GM12878 (cell line): Measurements from ENCODE around the gene NPIPB8. TPM values are rescaled to one million over a fixed set of nuclear protein-coding genes. Genes with fewer than 3 reads are reported as not detected.

Experiments used
- ATAC-seq: fragments of 200-7000 bp; cut with Tn5 transposase; 3 replicates; pipeline ENCODE4 v1.9.1; 2020; ENCODE audit warnings: mild to moderate bottlenecking, moderate library complexity
- BruUV-seq: library from RNA; stranded (reverse); fragments of 400-500 nt; replicated peaks from 2 replicates; lab custom pipeline; 2021; lab: Mats Ljungman, UMichigan
- CTCF ChIA-PET: fragments of 300-600 bp; sonication (Branson Sonifier 250); formaldehyde crosslinking; extraction: SDS; loops from one replicate; lab custom pipeline; 2021; ENCODE audit warnings: inconsistent platforms; lab: Yijun Ruan, JAX
- POLR2A ChIA-PET: fragments of 350-600 bp; formaldehyde crosslinking; extraction: SDS; loops from one replicate; lab custom pipeline; 2021; ENCODE audit warnings: inconsistent platforms; lab: Charles Lee
- RAD21 ChIA-PET: fragments of 300-600 bp; sonication (Branson Sonifier 250); formaldehyde crosslinking; loops from one replicate; lab custom pipeline; 2023; ENCODE audit warnings: antibody characterized with exemption; ENCODE audit not compliant: unreplicated experiment; lab: Charles Lee
- SMC1A ChIA-PET: fragments of 300-600 bp; sonication (Branson Sonifier 250); formaldehyde crosslinking; loops from one replicate; lab custom pipeline; 2023; ENCODE audit not compliant: unreplicated experiment, uncharacterized antibody; lab: Charles Lee
- DNase-seq: peaks from one replicate; pipeline ENCODE4 v3.0.0-alpha.2; 2011; ENCODE audit warnings: low read depth, low spot score
- FAIRE-seq: peaks from 3 replicates; lab custom pipeline; 2011; peaks lifted over from hg19 to GRCh38; lab: Jason Lieb, UNC
- H2AFZ ChIP-seq: 2 replicates; pipeline ENCODE4 v1.6.0; 2011; ENCODE audit warnings: low read depth, low read length, control low read depth; ENCODE audit not compliant: control insufficient read depth
- H3K27ac ChIP-seq: 2 replicates; pipeline ENCODE4 v1.5.1; 2011; ENCODE audit warnings: control low read depth; ENCODE audit not compliant: control insufficient read depth, insufficient read depth
- H3K27me3 ChIP-seq, 2 experiments: replicated peaks in 1 of 2; 2 replicates each; pipeline versions ENCODE4 v1.6.0 to v1.6.1; 2011; ENCODE audit warnings: low read length in 1 of 2; ENCODE audit not compliant: control insufficient read depth in 2 of 2, insufficient read depth in 2 of 2
- H3K36me3 ChIP-seq, 2 experiments: 2 replicates each; pipeline ENCODE4 v1.5.1; 2011; ENCODE audit warnings: low read length in 1 of 2; ENCODE audit not compliant: control insufficient read depth in 2 of 2, insufficient read depth in 2 of 2
- H3K4me1 ChIP-seq: 2 replicates; pipeline ENCODE4 v1.6.1; 2011; ENCODE audit warnings: mild to moderate bottlenecking, low read length, moderate library complexity, mixed read lengths; ENCODE audit not compliant: control insufficient read depth, insufficient read depth
- H3K4me2 ChIP-seq: 2 replicates; pipeline ENCODE4 v1.6.0; 2011; ENCODE audit warnings: control low read depth; ENCODE audit not compliant: control insufficient read depth, insufficient read depth
- H3K4me3 ChIP-seq: fragments of 200-600 bp; sonication (generic); 2 replicates; pipeline ENCODE4 v1.5.1; 2016
- H3K79me2 ChIP-seq: 2 replicates; pipeline ENCODE4 v1.6.0; 2011; ENCODE audit warnings: low read length; ENCODE audit not compliant: control insufficient read depth, insufficient read depth
- H3K9ac ChIP-seq: 2 replicates; pipeline ENCODE4 v1.8.0; 2011; ENCODE audit warnings: low read length, control low read depth, mixed read lengths; ENCODE audit not compliant: control insufficient read depth, insufficient read depth
- H3K9me3 ChIP-seq: replicated peaks from 3 replicates; pipeline ENCODE4 v1.5.1; 2011; ENCODE audit warnings: mild to moderate bottlenecking, low read length; ENCODE audit not compliant: control insufficient read depth, insufficient read depth
- H4K20me1 ChIP-seq: 2 replicates; pipeline ENCODE4 v1.6.0; 2011; ENCODE audit not compliant: control insufficient read depth, insufficient read depth
- CHD1 ChIP-seq: IDR thresholded peaks from 2 replicates; pipeline ENCODE4 v1.6.1; 2012; ENCODE audit warnings: low read depth, low read length, improper control_type of control experiment
- DPF2 ChIP-seq: fragments of 450-650 bp; IDR thresholded peaks from 2 replicates; pipeline ENCODE4 v1.6.1; 2017; ENCODE audit warnings: mild to moderate bottlenecking
- EGR1 ChIP-seq, 2 experiments: IDR thresholded peaks; 1 replicate in 1 of 2; 2 replicates in 1 of 2; pipeline ENCODE4 v1.6.1; 2011 to 2012; ENCODE audit warnings: low read depth in 2 of 2, low read length in 2 of 2, borderline replicate concordance in 1 of 2, mild to moderate bottlenecking in 1 of 2, moderate library complexity in 1 of 2
- EP300 ChIP-seq, 2 experiments: fragments of 150-350 bp in 1 of 2; IDR thresholded peaks; 2 replicates each; pipeline ENCODE4 v1.6.1; 2011 to 2012; ENCODE audit warnings: low read depth in 2 of 2, low read length in 2 of 2, borderline replicate concordance in 1 of 2, improper control_type of control experiment in 1 of 2, inconsistent platforms in 1 of 2; ENCODE audit not compliant: control insufficient read depth in 1 of 2
- FOXK2 ChIP-seq: fragments of 450-650 bp; IDR thresholded peaks from 2 replicates; pipeline ENCODE4 v1.6.1; 2017; ENCODE audit warnings: mild to moderate bottlenecking, moderate library complexity
- GABPA ChIP-seq: IDR thresholded peaks from 2 replicates; pipeline ENCODE4 v1.6.1; 2014; ENCODE audit warnings: antibody characterized with exemption, low read depth, mild to moderate bottlenecking, inconsistent platforms
- GATAD2B ChIP-seq: fragments of 450-650 bp; conservative IDR thresholded peaks from 2 replicates; pipeline ENCODE4 v1.6.1; 2017; ENCODE audit warnings: low read depth, mild to moderate bottlenecking, moderate library complexity
- HDAC2 ChIP-seq: fragments of 200-600 bp; sonication (generic); IDR thresholded peaks from 2 replicates; pipeline ENCODE4 v1.6.1; 2017
- JUNB ChIP-seq: IDR thresholded peaks from 2 replicates; pipeline ENCODE4 v1.6.1; 2016; ENCODE audit warnings: antibody characterized with exemption, mild to moderate bottlenecking
- NBN ChIP-seq: fragments of 450-650 bp; IDR thresholded peaks from 2 replicates; pipeline ENCODE4 v1.6.1; 2016
- NKRF ChIP-seq: fragments of 450-650 bp; conservative IDR thresholded peaks from 2 replicates; pipeline ENCODE4 v1.6.1; 2017; ENCODE audit warnings: mild to moderate bottlenecking, moderate library complexity
- POLR2A ChIP-seq: IDR thresholded peaks from 2 replicates; pipeline ENCODE4 v1.6.1; 2011; ENCODE audit warnings: low read depth, mild to moderate bottlenecking, low read length
- POLR2AphosphoS2 ChIP-seq: IDR thresholded peaks from 2 replicates; pipeline ENCODE4 v1.6.1; 2011; ENCODE audit warnings: low read depth, mild to moderate bottlenecking, low read length, improper control_type of control experiment, moderate library complexity
- RB1 ChIP-seq: fragments of 450-650 bp; formaldehyde crosslinking; IDR thresholded peaks from 2 replicates; pipeline ENCODE4 v1.6.1; 2017; ENCODE audit warnings: mild to moderate bottlenecking, borderline replicate concordance
- RELB ChIP-seq: fragments of 450-650 bp; IDR thresholded peaks from 2 replicates; pipeline ENCODE4 v1.6.1; 2017; ENCODE audit warnings: low read depth, mild to moderate bottlenecking, moderate library complexity
- SRF ChIP-seq, 2 experiments: IDR thresholded peaks; 2 replicates each; pipeline ENCODE4 v1.6.1; 2011; ENCODE audit warnings: low read depth in 2 of 2, low read length in 2 of 2, mild to moderate bottlenecking in 1 of 2, moderate library complexity in 1 of 2
- STAT3 ChIP-seq: IDR thresholded peaks from 2 replicates; pipeline ENCODE4 v1.6.1; 2011; ENCODE audit warnings: low read depth, low read length, improper control_type of control experiment
- SUPT20H ChIP-seq: IDR thresholded peaks from 2 replicates; pipeline ENCODE4 v1.6.1; 2011; ENCODE audit warnings: low read depth, mild to moderate bottlenecking, low read length, moderate library complexity, borderline replicate concordance; ENCODE audit not compliant: control insufficient read depth
- WGBS: methylation state at CpG from one replicate; pipeline ENCODE4 v1.1.6; 2016; ENCODE audit warnings: low lambda C conversion rate; ENCODE audit not compliant: insufficient replicate concordance, insufficient coverage; ENCODE audit errors: missing lambda C conversion rate; 5-methylcytosine and 5-hydroxymethylcytosine counted together
- in situ Hi-C: fragments of 300-500 bp; cut with MboI; formaldehyde crosslinking; loops from 9 replicates; pipeline ENCODE4 v1.14.3; 2018; ENCODE audit warnings: mixed read lengths
- intact Hi-C: fragments of 100-400 bp; cut with micrococcal nuclease; formaldehyde crosslinking; loops from one replicate; pipeline ENCODE4 v1.14.2; 2022; ENCODE audit not compliant: unreplicated experiment
- polyA plus RNA-seq, 11 experiments: library from polyadenylated mRNA; depleted of rRNA in 4 of 11; unstranded in 6 of 11; stranded (reverse) in 5 of 11; fragments of >200 nt; fragmentation: Nextera tagmentation in 4 of 11; fragmentation: Illumina TruSeq in 1 of 11; extraction: Ambion mirVana in 4 of 11; extraction: Trizol in 1 of 11; gene quantifications; 1 replicate in 1 of 11; 2 replicates in 10 of 11; pipeline versions ENCODE4 v1.2.1 to v1.2.3, GENCODE V29; 2011 to 2016; ENCODE audit warnings: inconsistent platforms in 2 of 11, missing spikeins in 2 of 11, low read depth in 1 of 11
- total RNA-seq, 4 experiments: library from RNA; depleted of rRNA in 3 of 4; stranded (reverse); fragments of >200 nt in 3 of 4; fragmentation: Illumina TruSeq in 1 of 4; extraction: Trizol in 1 of 4; gene quantifications; 2 replicates each; pipeline versions ENCODE4 v1.2.1 to v1.2.3, GENCODE V29; 2013 to 2021

NPIPB8 gene
- total and polyA plus RNA-seq, 10 of the 15 experiments (the other 5 are each of a cell fraction or from before 2014, with no cell fraction given) = 0.03 to 1.2 (median 0.56) TPM; not detected in 5

DNA sequence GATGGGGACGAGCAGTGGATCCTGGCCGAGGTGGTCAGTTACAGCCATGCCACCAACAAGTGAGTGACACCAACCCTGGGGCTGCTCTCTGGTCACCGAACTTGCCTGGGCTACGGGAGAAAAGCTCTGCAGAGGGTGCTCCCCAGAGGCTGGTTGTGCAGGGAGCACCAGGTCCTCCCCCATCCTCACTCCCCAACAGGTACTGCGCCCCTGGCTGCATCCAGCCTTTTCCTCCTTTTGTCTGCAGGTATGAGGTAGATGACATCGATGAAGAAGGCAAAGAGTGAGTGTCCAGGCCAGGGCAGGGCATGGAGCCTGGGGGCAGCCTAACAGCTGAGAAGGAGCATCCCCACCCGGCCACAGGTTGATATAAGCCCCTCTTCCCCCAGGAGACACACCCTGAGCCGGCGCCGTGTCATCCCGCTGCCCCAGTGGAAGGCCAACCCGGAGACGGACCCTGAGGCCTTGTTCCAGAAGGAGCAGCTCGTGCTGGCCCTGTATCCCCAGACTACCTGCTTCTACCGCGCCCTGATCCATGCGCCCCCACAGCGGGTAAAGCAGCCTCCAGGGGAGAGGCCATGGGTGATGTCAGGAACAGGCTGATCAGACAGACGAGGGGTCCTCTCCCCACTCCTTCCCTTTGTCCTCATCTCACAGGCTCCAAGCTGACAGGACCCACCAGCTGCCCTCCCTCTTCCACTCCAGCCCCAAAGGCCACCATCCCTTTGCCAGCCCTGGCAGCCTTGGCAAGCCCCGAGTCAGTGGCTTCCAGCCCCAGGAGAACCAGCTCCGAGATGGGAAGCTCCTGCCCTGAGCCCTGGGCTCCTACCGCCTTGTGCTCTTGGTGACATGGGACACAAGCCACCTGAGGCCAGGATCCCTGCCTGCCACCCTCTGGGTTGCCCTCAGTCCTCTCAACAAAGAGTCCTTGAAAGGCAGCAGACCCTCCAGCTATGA lies 47.2 kb upstream of the NPIPB8 start:
- intact Hi-C loops = no loop called here
- no peak for FAIRE-seq

More for the DNA sequence above, 47.2 kb upstream of the NPIPB8 start:
- no peak overlapping the region for H3K4me3 ChIP-seq
- no TSS peak for BruUV-seq
- in situ Hi-C loops = no loop called here
- no peaks in the 10 kb centered on the region; the same call in 1 of the 2 replicates for H3K4me1 ChIP-seq
- no peak for TF ChIP-seq GATAD2B
- no peak for TF ChIP-seq NKRF
- TF ChIP-seq RB1 = no peak
- no peak for TF ChIP-seq CHD1
- TF ChIP-seq JUNB = no peak
- no peak for TF ChIP-seq HDAC2
- no peak for TF ChIP-seq STAT3
- no peak for TF ChIP-seq GABPA
- no peak for TF ChIP-seq FOXK2
- no peak for TF ChIP-seq EGR1 (IDR thresholded peaks at IDR 0.05; ENCODE audit: borderline replicate concordance in 1 of 2, low read depth in 2 of 2, low read length in 2 of 2)
- no peak for TF ChIP-seq NBN
- TF ChIP-seq EP300 (IDR thresholded peaks at IDR 0.05; ENCODE audit: borderline replicate concordance in 1 of 2, control insufficient read depth in 1 of 2, low read depth in 2 of 2, low read length in 2 of 2) = no peak
- no peak for TF ChIP-seq DPF2
- TF ChIP-seq SUPT20H = no peak
- TF ChIP-seq POLR2AphosphoS2 = no peak
- TF ChIP-seq POLR2A = no peak
- TF ChIP-seq SRF (IDR thresholded peaks at IDR 0.05; ENCODE audit: low read depth in 2 of 2, low read length in 2 of 2) = no peak
- TF ChIP-seq RELB = no peak
- DNase-seq = no peak
- H4K20me1 ChIP-seq = no peaks in the 10 kb centered on the region
- SMC1A ChIA-PET = no interaction called here
- peaks cover 7 to 14% of the 10 kb centered on the region in 2 experiments; a peak in 3 of 4 replicates for H3K36me3 ChIP-seq
- H3K27me3 ChIP-seq = no peaks in the 10 kb centered on the region
- H3K27ac ChIP-seq = no peak overlapping the region
- CTCF ChIA-PET = no interaction called here
- RAD21 ChIA-PET = no interaction called here
- POLR2A ChIA-PET = no interaction called here
- no peak overlapping the region for H3K9ac ChIP-seq
- WGBS = 87% methylated on average over 22 of the region's 22 CpGs
- no peaks in the 10 kb centered on the region for H3K79me2 ChIP-seq
- H3K9me3 ChIP-seq = no peaks in the 10 kb centered on the region
- H2AFZ ChIP-seq = no peak overlapping the region
- no peak for ATAC-seq
- H3K4me2 ChIP-seq = no peak overlapping the region
